Measurements from ENCODE around the gene CFAP119. TPM values are rescaled to one million over a fixed set of nuclear protein-coding genes. Genes with fewer than 3 reads are reported as not detected.

Gene CFAP119
- polyA plus RNA-seq, 1 donor (not counting 4 experiments of a cell fraction or from before 2014, with no cell fraction given): 3.0 TPM

DNA sequence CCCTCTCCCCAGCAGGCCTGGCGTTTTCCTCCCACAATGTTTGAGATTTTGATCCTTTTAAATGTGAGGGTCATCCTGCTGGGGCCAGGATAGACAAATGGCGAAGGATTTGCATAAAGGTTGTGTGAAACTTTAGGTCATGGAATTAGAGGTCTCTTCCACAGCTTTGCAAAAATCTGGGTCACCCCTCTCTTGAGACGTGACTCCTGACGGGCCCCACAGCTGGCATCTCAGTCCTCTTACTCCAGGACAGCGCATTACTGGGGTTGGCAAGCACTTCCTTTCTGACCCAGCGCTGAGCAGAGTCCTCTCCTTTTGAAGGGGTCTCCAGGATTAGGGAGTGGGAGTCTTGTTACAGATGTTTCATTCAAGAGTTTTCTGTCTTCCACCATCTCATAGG is 17.7 kb upstream of the CFAP119 start:
- DNase-seq (ENCODE audit: low read depth, low spot score) (no peak), FAIRE-seq (no peak)
- Histone ChIP-seq H3K4me2 (ENCODE audit: control insufficient read depth, extremely low read depth, insufficient read depth, low read depth, low read length) (no peak overlapping the region), H3K36me3 (ENCODE audit: control insufficient read depth in 2 of 2, extremely low read depth in 1 of 2, insufficient read depth in 2 of 2, low read length in 2 of 2) (peaks cover 10 to 20% of the 10 kb centered on the region in 2 experiments), H3K27ac (ENCODE audit: control insufficient read depth, insufficient read depth, low read length) (no peak overlapping the region), H2AFZ (ENCODE audit: control insufficient read depth, low read length) (no peak overlapping the region), H3K27me3 (ENCODE audit: control insufficient read depth, extremely low read depth, insufficient read depth, low read length) (no peaks in the 10 kb centered on the region), H3K4me1 (ENCODE audit: control insufficient read depth, extremely low read depth, insufficient read depth, low read length) (peaks cover 9% of the 10 kb centered on the region), H3K9me3 (ENCODE audit: control insufficient read depth, low read depth, low read length) (no peaks in the 10 kb centered on the region), H3K9ac (ENCODE audit: control insufficient read depth, extremely low read depth, insufficient read depth, low read length) (no peak overlapping the region), H3K4me3 (ENCODE audit: control insufficient read depth in 2 of 3, extremely low read depth in 1 of 3, insufficient read depth in 2 of 3, low read depth in 1 of 3, low read length in 3 of 3) (no peak overlapping the region), H4K20me1 (ENCODE audit: control insufficient read depth, extremely low read depth, insufficient read depth, low read length) (no peaks in the 10 kb centered on the region), H3K9me1 (ENCODE audit: control insufficient read depth, extremely low read depth, insufficient read depth, low read length) (no peaks in the 10 kb centered on the region), H3K79me2 (ENCODE audit: control insufficient read depth, insufficient read depth, low read length) (no peaks in the 10 kb centered on the region)
- dilution Hi-C loops (cut with MboI; ENCODE audit: extremely low pct_ligation_motif_present, low sequenced_read_pairs): loop anchor here (25.0 kb wide), 1 partner anchor 108 kb away; the partner anchor contains the start of genes BCL7C and CTF1
- TF ChIP-seq EZH2 (IDR thresholded peaks at IDR 0.05; ENCODE audit: low read length): no peak
- TF ChIP-seq, protein P1, sequence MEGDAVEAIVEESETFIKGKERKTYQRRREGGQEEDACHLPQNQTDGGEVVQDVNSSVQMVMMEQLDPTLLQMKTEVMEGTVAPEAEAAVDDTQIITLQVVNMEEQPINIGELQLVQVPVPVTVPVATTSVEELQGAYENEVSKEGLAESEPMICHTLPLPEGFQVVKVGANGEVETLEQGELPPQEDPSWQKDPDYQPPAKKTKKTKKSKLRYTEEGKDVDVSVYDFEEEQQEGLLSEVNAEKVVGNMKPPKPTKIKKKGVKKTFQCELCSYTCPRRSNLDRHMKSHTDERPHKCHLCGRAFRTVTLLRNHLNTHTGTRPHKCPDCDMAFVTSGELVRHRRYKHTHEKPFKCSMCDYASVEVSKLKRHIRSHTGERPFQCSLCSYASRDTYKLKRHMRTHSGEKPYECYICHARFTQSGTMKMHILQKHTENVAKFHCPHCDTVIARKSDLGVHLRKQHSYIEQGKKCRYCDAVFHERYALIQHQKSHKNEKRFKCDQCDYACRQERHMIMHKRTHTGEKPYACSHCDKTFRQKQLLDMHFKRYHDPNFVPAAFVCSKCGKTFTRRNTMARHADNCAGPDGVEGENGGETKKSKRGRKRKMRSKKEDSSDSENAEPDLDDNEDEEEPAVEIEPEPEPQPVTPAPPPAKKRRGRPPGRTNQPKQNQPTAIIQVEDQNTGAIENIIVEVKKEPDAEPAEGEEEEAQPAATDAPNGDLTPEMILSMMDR (optimal IDR thresholded peaks at IDR 0.05 in 1 of 3, IDR thresholded peaks at IDR 0.05 in 1 of 3, conservative IDR thresholded peaks at IDR 0.05 in 1 of 3; ENCODE audit: extremely low read depth in 1 of 3, insufficient read depth in 2 of 3, low read length in 3 of 3): no peak

DNA sequence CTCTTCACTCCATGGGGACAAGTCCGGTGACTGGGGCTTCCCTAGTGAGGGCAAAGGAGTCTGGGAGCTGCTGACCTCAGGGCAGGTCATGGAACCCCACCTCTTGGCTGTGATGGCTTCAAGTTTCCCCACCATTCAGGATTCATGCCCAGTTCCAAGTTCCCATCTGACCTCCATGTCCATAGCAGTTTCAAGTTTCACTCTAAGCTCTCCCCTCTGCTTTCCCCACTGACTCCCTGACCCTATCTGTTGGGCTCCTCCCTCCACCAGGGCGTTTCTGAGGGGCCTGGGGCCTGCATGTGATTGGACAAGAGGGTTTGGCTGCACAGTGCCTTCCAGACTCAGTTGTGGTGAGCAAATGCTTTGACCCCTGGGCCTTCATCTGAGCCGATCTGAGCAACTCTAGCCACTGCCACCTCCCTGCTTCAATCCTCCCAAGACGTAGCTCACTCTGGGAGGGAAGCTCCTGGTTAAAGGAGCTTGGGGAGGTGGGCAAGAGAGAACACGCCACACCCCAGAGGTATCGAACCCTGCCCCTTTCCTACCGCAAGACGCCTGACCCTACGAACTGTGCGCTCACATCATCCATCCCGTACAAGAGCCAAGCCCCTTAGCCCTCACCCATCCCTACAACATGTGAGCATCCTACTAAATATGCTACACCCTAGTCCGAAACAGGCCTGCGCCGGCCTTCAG is 16.8 kb upstream of the CFAP119 start:
- Histone ChIP-seq H3K4me2 (ENCODE audit: control insufficient read depth, extremely low read depth, insufficient read depth, low read depth, low read length) (no peak overlapping the region), H3K9ac (ENCODE audit: control insufficient read depth, extremely low read depth, insufficient read depth, low read length) (no peak overlapping the region), H3K9me3 (ENCODE audit: control insufficient read depth, low read depth, low read length) (no peaks in the 10 kb centered on the region), H3K27me3 (ENCODE audit: control insufficient read depth, extremely low read depth, insufficient read depth, low read length) (no peaks in the 10 kb centered on the region), H3K36me3 (ENCODE audit: control insufficient read depth in 2 of 2, extremely low read depth in 1 of 2, insufficient read depth in 2 of 2, low read length in 2 of 2) (peaks cover 15 to 21% of the 10 kb centered on the region in 2 experiments), H4K20me1 (ENCODE audit: control insufficient read depth, extremely low read depth, insufficient read depth, low read length) (no peaks in the 10 kb centered on the region), H3K4me3 (ENCODE audit: control insufficient read depth in 2 of 3, extremely low read depth in 1 of 3, insufficient read depth in 2 of 3, low read depth in 1 of 3, low read length in 3 of 3) (no peak overlapping the region), H3K79me2 (ENCODE audit: control insufficient read depth, insufficient read depth, low read length) (no peaks in the 10 kb centered on the region), H3K9me1 (ENCODE audit: control insufficient read depth, extremely low read depth, insufficient read depth, low read length) (no peaks in the 10 kb centered on the region), H2AFZ (ENCODE audit: control insufficient read depth, low read length) (no peak overlapping the region), H3K4me1 (ENCODE audit: control insufficient read depth, extremely low read depth, insufficient read depth, low read length) (peaks cover 9% of the 10 kb centered on the region), H3K27ac (ENCODE audit: control insufficient read depth, insufficient read depth, low read length) (no peak overlapping the region)
- no peak for TF ChIP-seq EZH2 (IDR thresholded peaks at IDR 0.05; ENCODE audit: low read length)
- TF ChIP-seq, protein P1 (optimal IDR thresholded peaks at IDR 0.05 in 1 of 3, IDR thresholded peaks at IDR 0.05 in 1 of 3, conservative IDR thresholded peaks at IDR 0.05 in 1 of 3; ENCODE audit: extremely low read depth in 1 of 3, insufficient read depth in 2 of 3, low read length in 3 of 3): no peak
- dilution Hi-C loops (cut with MboI; ENCODE audit: extremely low pct_ligation_motif_present, low sequenced_read_pairs): loop anchor here (25.0 kb wide), 1 partner anchor 109 kb away; the partner anchor contains the start of genes BCL7C and CTF1
- FAIRE-seq: no peak
- no peak for DNase-seq (ENCODE audit: low read depth, low spot score)
